ENCODE results near the gene WDTC1.
A peak's percentile ranks its signal among the peaks of the same experiment; 100 is the strongest.

The WDTC1 gene

DNA sequence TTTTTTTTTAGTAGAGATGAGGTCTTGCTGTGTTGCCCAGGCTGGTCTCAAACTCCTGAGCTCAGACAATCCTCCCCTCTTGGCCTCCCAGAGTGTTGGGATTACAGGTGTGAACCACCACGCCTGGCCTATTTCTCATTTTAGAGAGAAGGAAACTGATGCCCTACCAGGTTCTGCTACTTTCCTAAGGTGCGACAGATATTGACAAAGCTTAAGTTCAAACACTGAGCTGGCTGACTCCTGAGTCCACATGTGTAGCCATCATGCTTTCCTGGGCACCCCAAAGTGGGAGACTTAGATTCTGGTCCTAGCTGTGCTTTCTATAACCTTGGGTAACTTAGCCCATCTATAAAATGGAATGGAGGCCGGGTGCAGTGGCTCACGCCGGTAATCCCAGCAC, 82.4 kb downstream of the WDTC1 start:
- TF ChIP-seq CTCF (IDR thresholded peaks at IDR 0.05; ENCODE audit: low read depth, low read length) (no peak), EZH2phosphoT487 (IDR thresholded peaks at IDR 0.05; ENCODE audit: low read depth) (no peak)
- Histone ChIP-seq H4K20me1 (ENCODE audit: insufficient read depth, low read length) (no peaks in the 10 kb centered on the region), H3K79me2 (ENCODE audit: low read length) (no peaks in the 10 kb centered on the region), H3K27me3 (ENCODE audit: low read depth, low read length) (no peaks in the 10 kb centered on the region), H2AFZ (ENCODE audit: low read depth, low read length) (no peak overlapping the region), H3K4me3 (ENCODE audit: low read length) (no peak overlapping the region), H3K9me3 (ENCODE audit: insufficient read depth, low read length) (no peaks in the 10 kb centered on the region), H3K27ac (ENCODE audit: low read length) (no peak overlapping the region), H3K9ac (ENCODE audit: low read length) (no peak overlapping the region), H3K36me3 (replicated peaks; ENCODE audit: low read depth, low read length) (no peaks in the 10 kb centered on the region), H3K4me2 (ENCODE audit: low read length) (no peak overlapping the region), H3K4me1 (ENCODE audit: low read length) (no peaks in the 10 kb centered on the region)

DNA sequence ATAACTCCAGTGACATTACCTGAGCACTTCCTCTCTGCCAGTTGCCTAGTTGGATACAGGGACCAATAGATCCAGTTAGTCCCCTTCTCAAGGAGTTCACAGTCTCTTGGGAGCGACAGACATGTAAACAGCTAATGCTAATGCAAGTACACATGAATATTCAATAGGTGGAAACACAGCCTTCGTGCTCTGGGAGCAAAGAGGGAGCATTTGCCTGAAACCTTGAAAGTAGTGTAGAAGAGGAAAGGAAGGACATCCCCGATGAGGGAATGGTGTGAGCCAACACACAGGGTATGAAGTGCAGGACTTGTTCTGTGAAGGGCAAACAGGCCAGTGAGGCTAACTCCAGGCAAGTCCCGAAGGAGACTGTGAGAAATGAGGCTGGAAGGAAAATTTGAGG, 83.7 kb downstream of the WDTC1 start:
- H3K36me3 ChIP-seq (replicated peaks; ENCODE audit: low read depth, low read length) = no peaks in the 10 kb centered on the region
- H3K9ac ChIP-seq (ENCODE audit: low read length) = no peak overlapping the region
- H3K27me3 ChIP-seq (ENCODE audit: low read depth, low read length) = no peaks in the 10 kb centered on the region
- peaks cover 3% of the 10 kb centered on the region for H3K4me1 ChIP-seq (ENCODE audit: low read length)
- H3K27ac ChIP-seq (ENCODE audit: low read length) = no peak overlapping the region
- no peak overlapping the region for H3K4me2 ChIP-seq (ENCODE audit: low read length)
- peaks cover 10% of the 10 kb centered on the region for H3K79me2 ChIP-seq (ENCODE audit: low read length)
- no peaks in the 10 kb centered on the region for H4K20me1 ChIP-seq (ENCODE audit: insufficient read depth, low read length)
- H2AFZ ChIP-seq (ENCODE audit: low read depth, low read length) = no peak overlapping the region
- H3K9me3 ChIP-seq (ENCODE audit: insufficient read depth, low read length) = no peaks in the 10 kb centered on the region
- H3K4me3 ChIP-seq (ENCODE audit: low read length) = no peak overlapping the region
- no peak for TF ChIP-seq EZH2phosphoT487 (IDR thresholded peaks at IDR 0.05; ENCODE audit: low read depth)
- no peak for TF ChIP-seq CTCF (IDR thresholded peaks at IDR 0.05; ENCODE audit: low read depth, low read length)

GRCh38 chr1:27318596-27318995, 84.2 kb downstream of the WDTC1 start:
- no peak for TF ChIP-seq CTCF (IDR thresholded peaks at IDR 0.05; ENCODE audit: low read depth, low read length)
- TF ChIP-seq EZH2phosphoT487 (IDR thresholded peaks at IDR 0.05; ENCODE audit: low read depth) = no peak
- Histone ChIP-seq H3K36me3 (replicated peaks; ENCODE audit: low read depth, low read length) (no peaks in the 10 kb centered on the region), H2AFZ (ENCODE audit: low read depth, low read length) (no peak overlapping the region), H3K79me2 (ENCODE audit: low read length) (peaks cover 15% of the 10 kb centered on the region), H3K4me3 (ENCODE audit: low read length) (no peak overlapping the region), H3K9ac (ENCODE audit: low read length) (no peak overlapping the region), H3K27ac (ENCODE audit: low read length) (no peak overlapping the region), H3K27me3 (ENCODE audit: low read depth, low read length) (no peaks in the 10 kb centered on the region), H3K9me3 (ENCODE audit: insufficient read depth, low read length) (no peaks in the 10 kb centered on the region), H4K20me1 (ENCODE audit: insufficient read depth, low read length) (no peaks in the 10 kb centered on the region), H3K4me2 (ENCODE audit: low read length) (no peak overlapping the region), H3K4me1 (ENCODE audit: low read length) (peaks cover 7% of the 10 kb centered on the region)

GRCh38 chr1:27321813-27322568, 87.6 kb downstream of the WDTC1 start, which contains the start of gene TMEM222:
Gene TMEM222 (plus strand): TSS chr1:27322163. CDS start chr1:27322198, 35 bp downstream.
- H3K4me1 ChIP-seq (ENCODE audit: low read length) = peaks cover 8% of the 10 kb centered on the region
- peak within 1 kb of the TSS; percentile 94 for H2AFZ ChIP-seq (ENCODE audit: low read depth, low read length)
- H3K79me2 ChIP-seq (ENCODE audit: low read length) = peaks cover 48% of the 10 kb centered on the region
- TF ChIP-seq CTCF (IDR thresholded peaks at IDR 0.05; ENCODE audit: low read depth, low read length) (no peak), EZH2phosphoT487 (IDR thresholded peaks at IDR 0.05; ENCODE audit: low read depth) (no peak)
- H3K4me2 ChIP-seq (ENCODE audit: low read length) = peak within 1 kb of the TSS; percentile 98
- no peaks in the 10 kb centered on the region for H3K9me3 ChIP-seq (ENCODE audit: insufficient read depth, low read length)
- H3K9ac ChIP-seq (ENCODE audit: low read length) = peak within 1 kb of the TSS; percentile 97
- peak within 1 kb of the TSS; percentile 98 for H3K4me3 ChIP-seq (ENCODE audit: low read length)
- H3K27me3 ChIP-seq (ENCODE audit: low read depth, low read length) = no peaks in the 10 kb centered on the region
- H3K27ac ChIP-seq (ENCODE audit: low read length) = peak within 1 kb of the TSS; percentile 71
- H4K20me1 ChIP-seq (ENCODE audit: insufficient read depth, low read length) = no peaks in the 10 kb centered on the region
- no peaks in the 10 kb centered on the region for H3K36me3 ChIP-seq (replicated peaks; ENCODE audit: low read depth, low read length)

Measured in OCI-LY3 (cell line).